GM12878 (cell line): Measurements from ENCODE around the gene ADAMTS4. TPM values are rescaled to one million over a fixed set of nuclear protein-coding genes. Genes with fewer than 3 reads are reported as not detected.

ENCODE experiments used
- ATAC-seq: fragments of 200-7000 bp; cut with Tn5 transposase; 3 replicates; pipeline ENCODE4 v1.9.1; 2020; ENCODE audit warnings: mild to moderate bottlenecking, moderate library complexity
- BruUV-seq: library from RNA; stranded (reverse); fragments of 400-500 nt; replicated peaks from 2 replicates; lab custom pipeline; 2021; lab: Mats Ljungman, UMichigan
- CTCF ChIA-PET: fragments of 300-600 bp; sonication (Branson Sonifier 250); formaldehyde crosslinking; extraction: SDS; loops from one replicate; lab custom pipeline; 2021; ENCODE audit warnings: inconsistent platforms; lab: Yijun Ruan, JAX
- POLR2A ChIA-PET: fragments of 350-600 bp; formaldehyde crosslinking; extraction: SDS; loops from one replicate; lab custom pipeline; 2021; ENCODE audit warnings: inconsistent platforms; lab: Charles Lee
- RAD21 ChIA-PET: fragments of 300-600 bp; sonication (Branson Sonifier 250); formaldehyde crosslinking; loops from one replicate; lab custom pipeline; 2023; ENCODE audit warnings: antibody characterized with exemption; ENCODE audit not compliant: unreplicated experiment; lab: Charles Lee
- SMC1A ChIA-PET: fragments of 300-600 bp; sonication (Branson Sonifier 250); formaldehyde crosslinking; loops from one replicate; lab custom pipeline; 2023; ENCODE audit not compliant: unreplicated experiment, uncharacterized antibody; lab: Charles Lee
- DNase-seq: peaks from one replicate; pipeline ENCODE4 v3.0.0-alpha.2; 2011; ENCODE audit warnings: low read depth, low spot score
- FAIRE-seq: peaks from 3 replicates; lab custom pipeline; 2011; peaks lifted over from hg19 to GRCh38; lab: Jason Lieb, UNC
- H2AFZ ChIP-seq: 2 replicates; pipeline ENCODE4 v1.6.0; 2011; ENCODE audit warnings: low read depth, low read length, control low read depth; ENCODE audit not compliant: control insufficient read depth
- H3K27ac ChIP-seq: 2 replicates; pipeline ENCODE4 v1.5.1; 2011; ENCODE audit warnings: control low read depth; ENCODE audit not compliant: control insufficient read depth, insufficient read depth
- H3K27me3 ChIP-seq, 2 experiments: replicated peaks in 1 of 2; 2 replicates each; pipeline versions ENCODE4 v1.6.0 to v1.6.1; 2011; ENCODE audit warnings: low read length in 1 of 2; ENCODE audit not compliant: control insufficient read depth in 2 of 2, insufficient read depth in 2 of 2
- H3K36me3 ChIP-seq, 2 experiments: 2 replicates each; pipeline ENCODE4 v1.5.1; 2011; ENCODE audit warnings: low read length in 1 of 2; ENCODE audit not compliant: control insufficient read depth in 2 of 2, insufficient read depth in 2 of 2
- H3K4me1 ChIP-seq: 2 replicates; pipeline ENCODE4 v1.6.1; 2011; ENCODE audit warnings: mild to moderate bottlenecking, low read length, moderate library complexity, mixed read lengths; ENCODE audit not compliant: control insufficient read depth, insufficient read depth
- H3K4me2 ChIP-seq: 2 replicates; pipeline ENCODE4 v1.6.0; 2011; ENCODE audit warnings: control low read depth; ENCODE audit not compliant: control insufficient read depth, insufficient read depth
- H3K4me3 ChIP-seq: fragments of 200-600 bp; sonication (generic); 2 replicates; pipeline ENCODE4 v1.5.1; 2016
- H3K79me2 ChIP-seq: 2 replicates; pipeline ENCODE4 v1.6.0; 2011; ENCODE audit warnings: low read length; ENCODE audit not compliant: control insufficient read depth, insufficient read depth
- H3K9ac ChIP-seq: 2 replicates; pipeline ENCODE4 v1.8.0; 2011; ENCODE audit warnings: low read length, control low read depth, mixed read lengths; ENCODE audit not compliant: control insufficient read depth, insufficient read depth
- H3K9me3 ChIP-seq: replicated peaks from 3 replicates; pipeline ENCODE4 v1.5.1; 2011; ENCODE audit warnings: mild to moderate bottlenecking, low read length; ENCODE audit not compliant: control insufficient read depth, insufficient read depth
- H4K20me1 ChIP-seq: 2 replicates; pipeline ENCODE4 v1.6.0; 2011; ENCODE audit not compliant: control insufficient read depth, insufficient read depth
- BHLHE40 ChIP-seq, 2 experiments: fragments of 450-650 bp in 1 of 2; IDR thresholded peaks; 2 replicates each; pipeline ENCODE4 v1.6.1; 2011 to 2017; ENCODE audit warnings: low read depth in 2 of 2, borderline replicate concordance in 1 of 2, improper control_type of control experiment in 1 of 2, low read length in 1 of 2, mild to moderate bottlenecking in 1 of 2
- IRF4 ChIP-seq: IDR thresholded peaks from 2 replicates; pipeline ENCODE4 v1.6.1; 2011; ENCODE audit warnings: low read depth, low read length
- MYC ChIP-seq: IDR thresholded peaks from 2 replicates; pipeline ENCODE4 v1.6.1; 2011; ENCODE audit warnings: mild to moderate bottlenecking, low read length, moderate library complexity, inconsistent platforms; ENCODE audit not compliant: insufficient read depth, insufficient replicate concordance, insufficient read length, severe bottlenecking
- NBN ChIP-seq: fragments of 450-650 bp; IDR thresholded peaks from 2 replicates; pipeline ENCODE4 v1.6.1; 2016
- RAD21 ChIP-seq: IDR thresholded peaks from 2 replicates; pipeline ENCODE4 v1.6.1; 2011; ENCODE audit warnings: mild to moderate bottlenecking, low read depth, low read length, moderate library complexity; ENCODE audit not compliant: insufficient read depth
- RAD51 ChIP-seq: fragments of 450-650 bp; IDR thresholded peaks from 2 replicates; pipeline ENCODE4 v1.6.1; 2016; ENCODE audit warnings: moderate library complexity, mild to moderate bottlenecking, inconsistent platforms
- SMC3 ChIP-seq: IDR thresholded peaks from 2 replicates; pipeline ENCODE4 v1.6.1; 2011; ENCODE audit warnings: low read length, improper control_type of control experiment, borderline replicate concordance
- SPI1 ChIP-seq: IDR thresholded peaks from 2 replicates; pipeline ENCODE4 v1.6.1; 2011; ENCODE audit warnings: low read depth, mild to moderate bottlenecking, low read length, moderate library complexity, borderline replicate concordance; ENCODE audit not compliant: insufficient read depth
- YY1 ChIP-seq: IDR thresholded peaks from 2 replicates; pipeline ENCODE4 v1.6.1; 2011; ENCODE audit warnings: low read depth, mild to moderate bottlenecking, low read length
- WGBS: methylation state at CpG from one replicate; pipeline ENCODE4 v1.1.6; 2016; ENCODE audit warnings: low lambda C conversion rate; ENCODE audit not compliant: insufficient replicate concordance, insufficient coverage; ENCODE audit errors: missing lambda C conversion rate; 5-methylcytosine and 5-hydroxymethylcytosine counted together
- in situ Hi-C: fragments of 300-500 bp; cut with MboI; formaldehyde crosslinking; loops from 9 replicates; pipeline ENCODE4 v1.14.3; 2018; ENCODE audit warnings: mixed read lengths
- intact Hi-C: fragments of 100-400 bp; cut with micrococcal nuclease; formaldehyde crosslinking; loops from one replicate; pipeline ENCODE4 v1.14.2; 2022; ENCODE audit not compliant: unreplicated experiment
- polyA plus RNA-seq, 11 experiments: library from polyadenylated mRNA; depleted of rRNA in 4 of 11; unstranded in 6 of 11; stranded (reverse) in 5 of 11; fragments of >200 nt; fragmentation: Nextera tagmentation in 4 of 11; fragmentation: Illumina TruSeq in 1 of 11; extraction: Ambion mirVana in 4 of 11; extraction: Trizol in 1 of 11; gene quantifications; 1 replicate in 1 of 11; 2 replicates in 10 of 11; pipeline versions ENCODE4 v1.2.1 to v1.2.3, GENCODE V29; 2011 to 2016; ENCODE audit warnings: inconsistent platforms in 2 of 11, missing spikeins in 2 of 11, low read depth in 1 of 11
- total RNA-seq, 4 experiments: library from RNA; depleted of rRNA in 3 of 4; stranded (reverse); fragments of >200 nt in 3 of 4; fragmentation: Illumina TruSeq in 1 of 4; extraction: Trizol in 1 of 4; gene quantifications; 2 replicates each; pipeline versions ENCODE4 v1.2.1 to v1.2.3, GENCODE V29; 2013 to 2021
- TF ChIP-seq, protein P1 (sequence below): fragments of 150-350 bp; IDR thresholded peaks from 2 replicates; pipeline ENCODE4 v1.6.1; 2016; ENCODE audit warnings: low read depth, low read length
- TF ChIP-seq, protein P2 (sequence below), 3 experiments: IDR thresholded peaks in 2 of 3; conservative IDR thresholded peaks in 1 of 3; 2 replicates each; pipeline ENCODE4 v1.5.1; 2011; ENCODE audit warnings: low read depth in 3 of 3, low read length in 3 of 3, mild to moderate bottlenecking in 3 of 3, control low read depth in 2 of 3, moderate library complexity in 2 of 3, inconsistent platforms in 1 of 3, mixed read lengths in 1 of 3; ENCODE audit not compliant: control insufficient read depth in 2 of 3, insufficient read depth in 1 of 3; ENCODE audit errors: extremely low read depth in 1 of 3

Gene ADAMTS4
- total and polyA plus RNA-seq, 10 of the 15 experiments (the other 5 are each of a cell fraction or from before 2014, with no cell fraction given), result 0.01 to 0.13 (median 0.05) TPM; not detected in 2

DNA sequence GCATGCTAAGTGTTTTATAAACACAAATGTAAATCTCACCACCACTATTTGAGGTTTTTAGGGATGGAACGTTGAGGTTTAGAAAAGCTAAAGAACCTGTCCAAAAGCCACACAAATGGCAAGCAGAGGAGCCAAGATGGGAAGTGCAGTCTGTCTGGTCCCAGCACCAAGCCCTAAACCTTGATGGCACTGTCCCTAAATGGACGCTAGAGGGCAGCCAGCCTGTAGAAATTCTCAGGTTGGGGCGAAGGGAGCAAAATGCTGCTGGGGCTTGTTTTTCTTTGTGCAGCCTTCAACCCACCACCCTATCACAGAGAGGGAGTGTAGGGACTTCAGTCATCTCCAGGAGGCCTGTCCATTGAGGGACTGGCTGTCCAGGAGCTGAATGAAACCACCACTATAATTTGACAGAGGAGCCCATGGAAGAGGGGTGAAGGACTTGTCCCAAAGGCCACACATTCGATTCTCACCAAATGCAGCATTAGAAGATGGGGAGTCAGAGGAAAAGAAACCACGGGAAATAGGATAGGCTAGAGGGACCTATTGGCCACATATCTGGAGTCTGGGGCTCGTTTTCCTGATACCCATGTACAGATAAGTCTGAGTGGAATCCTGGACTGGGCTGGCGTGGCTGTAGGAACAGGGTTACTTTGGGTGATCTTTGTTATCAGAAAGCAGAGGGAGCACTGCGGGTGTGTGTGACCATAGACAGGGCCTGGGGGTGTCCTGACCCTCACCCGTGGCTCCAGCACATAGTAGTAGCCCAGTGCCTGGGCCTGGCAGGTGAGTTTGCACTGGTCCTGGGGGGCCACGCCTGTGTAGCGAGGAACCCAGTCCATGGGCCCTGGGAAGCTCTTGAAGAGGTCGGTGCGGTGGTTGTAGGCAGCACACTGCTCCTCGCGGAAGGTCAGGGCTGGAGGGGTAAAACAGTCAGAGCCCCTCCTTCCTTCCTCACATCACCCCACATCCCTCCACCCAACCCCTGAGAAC lies 6.1 kb downstream of the ADAMTS4 start:
- Histone ChIP-seq H3K79me2 (no peaks in the 10 kb centered on the region), H3K4me3 (no peak overlapping the region), H3K9ac (no peak overlapping the region), H3K27ac (no peak overlapping the region), H4K20me1 (no peaks in the 10 kb centered on the region), H3K4me2 (no peak overlapping the region), H3K9me3 (no peaks in the 10 kb centered on the region), H3K4me1 (peaks cover 19% of the 10 kb centered on the region), H2AFZ (peak overlapping the region; percentile 82), H3K27me3 (no peaks in the 10 kb centered on the region), H3K36me3 (no peaks in the 10 kb centered on the region)
- ChIA-PET POLR2A (interaction anchor here (1.7 to 3.3 kb wide), 2 partner anchors 10 to 33 kb away, joined by 9 to 18 read pairs; partner anchors contain the start of genes NDUFS2 and TOMM40L), RAD21 (interaction anchor here (1.4 to 7.2 kb wide), 7 partner anchors 12 to 189 kb away, joined by 4 to 55 read pairs (median 6); partner anchors contain the start of genes APOA2 and TOMM40L), CTCF (interaction anchor here (1.0 to 7.0 kb wide), 20 partner anchors 10 to 549 kb away, joined by 3 to 164 read pairs (median 10); partner anchors contain the start of genes APOA2, CFAP126, NDUFS2 and PPOX), SMC1A (interaction anchor here (0.9 to 5.3 kb wide), 13 partner anchors 11 to 546 kb away, joined by 3 to 55 read pairs (median 6); partner anchors contain the start of genes NDUFS2, PPOX and TOMM40L)
- 51% methylated on average over 15 of the region's 15 CpGs for WGBS
- intact Hi-C loops (loop anchor here (1.0 kb wide), 3 partner anchors 33 to 190 kb away; no protein-coding TSS in a partner anchor), in situ Hi-C loops (loop anchor here (10.0 kb wide), 1 partner anchor 552 kb away; the partner anchor contains the start of gene DUSP12)
- TF ChIP-seq MYC, result no peak
- 0 out of 2 replicates have a peak, but pooled peaks have one; percentile 31 for TF ChIP-seq IRF4
- TF ChIP-seq RAD51, result no peak
- TF ChIP-seq SMC3, result peak; percentile 82
- TF ChIP-seq SPI1, result peak; percentile 49; the same call in 1 of the 2 replicates
- TF ChIP-seq, protein P1, sequence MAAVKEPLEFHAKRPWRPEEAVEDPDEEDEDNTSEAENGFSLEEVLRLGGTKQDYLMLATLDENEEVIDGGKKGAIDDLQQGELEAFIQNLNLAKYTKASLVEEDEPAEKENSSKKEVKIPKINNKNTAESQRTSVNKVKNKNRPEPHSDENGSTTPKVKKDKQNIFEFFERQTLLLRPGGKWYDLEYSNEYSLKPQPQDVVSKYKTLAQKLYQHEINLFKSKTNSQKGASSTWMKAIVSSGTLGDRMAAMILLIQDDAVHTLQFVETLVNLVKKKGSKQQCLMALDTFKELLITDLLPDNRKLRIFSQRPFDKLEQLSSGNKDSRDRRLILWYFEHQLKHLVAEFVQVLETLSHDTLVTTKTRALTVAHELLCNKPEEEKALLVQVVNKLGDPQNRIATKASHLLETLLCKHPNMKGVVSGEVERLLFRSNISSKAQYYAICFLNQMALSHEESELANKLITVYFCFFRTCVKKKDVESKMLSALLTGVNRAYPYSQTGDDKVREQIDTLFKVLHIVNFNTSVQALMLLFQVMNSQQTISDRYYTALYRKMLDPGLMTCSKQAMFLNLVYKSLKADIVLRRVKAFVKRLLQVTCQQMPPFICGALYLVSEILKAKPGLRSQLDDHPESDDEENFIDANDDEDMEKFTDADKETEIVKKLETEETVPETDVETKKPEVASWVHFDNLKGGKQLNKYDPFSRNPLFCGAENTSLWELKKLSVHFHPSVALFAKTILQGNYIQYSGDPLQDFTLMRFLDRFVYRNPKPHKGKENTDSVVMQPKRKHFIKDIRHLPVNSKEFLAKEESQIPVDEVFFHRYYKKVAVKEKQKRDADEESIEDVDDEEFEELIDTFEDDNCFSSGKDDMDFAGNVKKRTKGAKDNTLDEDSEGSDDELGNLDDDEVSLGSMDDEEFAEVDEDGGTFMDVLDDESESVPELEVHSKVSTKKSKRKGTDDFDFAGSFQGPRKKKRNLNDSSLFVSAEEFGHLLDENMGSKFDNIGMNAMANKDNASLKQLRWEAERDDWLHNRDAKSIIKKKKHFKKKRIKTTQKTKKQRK, result no peak
- TF ChIP-seq YY1, result peak; percentile 59; the same call in 1 of the 2 replicates
- peak; percentile 84 for TF ChIP-seq RAD21
- 0 out of 4 replicates have a peak, but pooled peaks of 1 of the 2 experiments have one; percentile 25 for TF ChIP-seq BHLHE40 (IDR thresholded peaks at IDR 0.05; ENCODE audit: borderline replicate concordance in 1 of 2, low read depth in 2 of 2, low read length in 1 of 2)
- TF ChIP-seq NBN, result 0 out of 2 replicates have a peak, but pooled peaks have one; percentile 26
- TF ChIP-seq, protein P2, sequence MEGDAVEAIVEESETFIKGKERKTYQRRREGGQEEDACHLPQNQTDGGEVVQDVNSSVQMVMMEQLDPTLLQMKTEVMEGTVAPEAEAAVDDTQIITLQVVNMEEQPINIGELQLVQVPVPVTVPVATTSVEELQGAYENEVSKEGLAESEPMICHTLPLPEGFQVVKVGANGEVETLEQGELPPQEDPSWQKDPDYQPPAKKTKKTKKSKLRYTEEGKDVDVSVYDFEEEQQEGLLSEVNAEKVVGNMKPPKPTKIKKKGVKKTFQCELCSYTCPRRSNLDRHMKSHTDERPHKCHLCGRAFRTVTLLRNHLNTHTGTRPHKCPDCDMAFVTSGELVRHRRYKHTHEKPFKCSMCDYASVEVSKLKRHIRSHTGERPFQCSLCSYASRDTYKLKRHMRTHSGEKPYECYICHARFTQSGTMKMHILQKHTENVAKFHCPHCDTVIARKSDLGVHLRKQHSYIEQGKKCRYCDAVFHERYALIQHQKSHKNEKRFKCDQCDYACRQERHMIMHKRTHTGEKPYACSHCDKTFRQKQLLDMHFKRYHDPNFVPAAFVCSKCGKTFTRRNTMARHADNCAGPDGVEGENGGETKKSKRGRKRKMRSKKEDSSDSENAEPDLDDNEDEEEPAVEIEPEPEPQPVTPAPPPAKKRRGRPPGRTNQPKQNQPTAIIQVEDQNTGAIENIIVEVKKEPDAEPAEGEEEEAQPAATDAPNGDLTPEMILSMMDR (IDR thresholded peaks at IDR 0.05 in 2 of 3, conservative IDR thresholded peaks at IDR 0.05 in 1 of 3; ENCODE audit: control insufficient read depth in 2 of 3, extremely low read depth in 1 of 3, insufficient read depth in 1 of 3, low read depth in 3 of 3, low read length in 3 of 3), result peak; percentile 89 to 95 (median 89)
- no TSS peak for BruUV-seq
- DNase-seq (no peak), FAIRE-seq (peak; percentile 88), ATAC-seq (peak; percentile 94)
